Measurements from ENCODE around the gene OR4B1. TPM values are rescaled to one million over a fixed set of nuclear protein-coding genes. Genes with fewer than 3 reads are reported as not detected.

Gene OR4B1
- total and polyA plus RNA-seq, 2 experiments from 2014 or later: not detected

GRCh38 chr11:48167380-48167779, 49.2 kb upstream of the OR4B1 start:
- TF ChIP-seq EZH2 (IDR thresholded peaks at IDR 0.05; ENCODE audit: low read depth, unreplicated experiment): no peak
- no peak for TF ChIP-seq POLR2AphosphoS5 (IDR thresholded peaks at IDR 0.05; ENCODE audit: low read depth)
- TF ChIP-seq ZNF462 (CRISPR knock-in tag; IDR thresholded peaks at IDR 0.05): no peak
- TF ChIP-seq ZNF114 (CRISPR knock-in tag; IDR thresholded peaks at IDR 0.05): no peak
- TF ChIP-seq ETS1 (IDR thresholded peaks at IDR 0.05): no peak
- TF ChIP-seq ZNF331 (CRISPR knock-in tag; IDR thresholded peaks at IDR 0.05; ENCODE audit: low read depth): no peak
- no peak for TF ChIP-seq JUNB (IDR thresholded peaks at IDR 0.05; ENCODE audit: unreplicated experiment)
- no peak for TF ChIP-seq STAT1 (IDR thresholded peaks at IDR 0.05; ENCODE audit: unreplicated experiment)
- TF ChIP-seq CREB1 (CRISPR knock-in tag; IDR thresholded peaks at IDR 0.05; ENCODE audit: low read depth): no peak
- TF ChIP-seq REST (IDR thresholded peaks at IDR 0.05; ENCODE audit: unreplicated experiment): no peak
- no peak for TF ChIP-seq EZH2phosphoT487 (IDR thresholded peaks at IDR 0.05; ENCODE audit: unreplicated experiment)
- TF ChIP-seq CTCF (conservative IDR thresholded peaks at IDR 0.05; ENCODE audit: low read depth in 2 of 2): no peak
- TF ChIP-seq NANOG (IDR thresholded peaks at IDR 0.05; ENCODE audit: borderline replicate concordance): no peak
- H3K4me3 Mint-ChIP-seq: no peak overlapping the region
- Histone ChIP-seq H3F3A (replicated peaks; ENCODE audit: low read depth) (no peaks in the 10 kb centered on the region), H3K4me1 (ENCODE audit: insufficient read depth) (0 out of 2 replicates have a peak, but pooled peaks cover 3% of the 10 kb centered on the region), H3K36me3 (ENCODE audit: insufficient read depth) (no peaks in the 10 kb centered on the region), H3K4me3 (no peak overlapping the region), H3K9me2 (ENCODE audit: insufficient read depth) (no peaks in the 10 kb centered on the region), H3K4me2 (no peak overlapping the region), H3K27me3 (ENCODE audit: insufficient read depth) (no peaks in the 10 kb centered on the region), H3K27ac (ENCODE audit: low read depth) (no peak overlapping the region), H2AFZ (no peak overlapping the region), H4K20me1 (replicated peaks; ENCODE audit: insufficient read depth) (peaks cover 6% of the 10 kb centered on the region; the same call in 1 of the 2 replicates), H3K79me2 (replicated peaks; ENCODE audit: insufficient read depth) (no peaks in the 10 kb centered on the region)
- no peak for DNase-seq (ENCODE audit: low spot score)
- H3K27me3 Mint-ChIP-seq (ENCODE audit: insufficient read depth, low read depth, poor library complexity): peaks cover 8% of the 10 kb centered on the region
- peaks cover 14% of the 10 kb centered on the region for H3K36me3 Mint-ChIP-seq (ENCODE audit: low read depth)
- no peaks in the 10 kb centered on the region for H3K9me3 Mint-ChIP-seq
- no peak overlapping the region for H3K27ac Mint-ChIP-seq
- H3K4me1 Mint-ChIP-seq: peaks cover 9% of the 10 kb centered on the region; the same call in 1 of the 3 replicates
- no peak for ATAC-seq
